ENCODE results near the gene C3. TPM values are rescaled to one million over a fixed set of nuclear protein-coding genes. Genes with fewer than 3 reads are reported as not detected.

C3 gene
- total and polyA plus RNA-seq, 10 donors = 5.8 to 182 (median 27.5) TPM

DNA sequence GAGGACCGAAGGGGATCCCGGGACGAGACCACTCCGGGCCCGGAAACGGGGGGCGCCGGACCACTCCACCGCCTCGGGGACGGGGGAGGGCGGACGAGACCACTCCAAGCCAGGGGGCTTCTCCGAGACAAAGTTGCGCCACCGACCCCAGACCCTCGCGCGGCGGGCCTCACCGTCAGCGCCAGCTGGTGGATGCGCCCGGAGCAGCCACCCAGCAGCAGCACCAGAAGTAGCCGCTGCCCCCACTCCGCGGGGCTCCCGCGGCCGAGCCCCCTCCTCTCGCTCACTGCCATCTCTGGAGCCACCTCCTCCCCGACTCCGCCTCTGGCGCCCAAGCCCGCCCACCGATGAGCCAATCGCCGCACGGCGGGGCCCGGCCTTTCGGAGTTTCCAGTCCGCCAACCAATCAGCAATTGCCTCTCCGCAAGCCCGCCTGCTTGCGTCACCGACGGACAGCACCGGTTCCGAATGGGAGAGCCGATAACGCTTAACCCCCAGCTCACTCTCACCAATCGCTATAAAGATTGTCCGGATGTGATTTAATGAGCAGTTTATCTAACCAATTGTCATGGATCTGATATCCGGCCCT, 16.9 kb upstream of the C3 start, which contains the start of gene GPR108:
TSS of gene GPR108 (minus strand) at position 297 of the 589 bp plus-strand sequence. CDS start at position 293, 4 bp downstream.
- TF ChIP-seq POLR2A (IDR thresholded peaks at IDR 0.05) (peak in 1 of 3 donors; percentile 7), POLR2AphosphoS5 (IDR thresholded peaks at IDR 0.05) (peak; percentile 60 to 89 (median 85))
- TF ChIP-seq, protein P1, sequence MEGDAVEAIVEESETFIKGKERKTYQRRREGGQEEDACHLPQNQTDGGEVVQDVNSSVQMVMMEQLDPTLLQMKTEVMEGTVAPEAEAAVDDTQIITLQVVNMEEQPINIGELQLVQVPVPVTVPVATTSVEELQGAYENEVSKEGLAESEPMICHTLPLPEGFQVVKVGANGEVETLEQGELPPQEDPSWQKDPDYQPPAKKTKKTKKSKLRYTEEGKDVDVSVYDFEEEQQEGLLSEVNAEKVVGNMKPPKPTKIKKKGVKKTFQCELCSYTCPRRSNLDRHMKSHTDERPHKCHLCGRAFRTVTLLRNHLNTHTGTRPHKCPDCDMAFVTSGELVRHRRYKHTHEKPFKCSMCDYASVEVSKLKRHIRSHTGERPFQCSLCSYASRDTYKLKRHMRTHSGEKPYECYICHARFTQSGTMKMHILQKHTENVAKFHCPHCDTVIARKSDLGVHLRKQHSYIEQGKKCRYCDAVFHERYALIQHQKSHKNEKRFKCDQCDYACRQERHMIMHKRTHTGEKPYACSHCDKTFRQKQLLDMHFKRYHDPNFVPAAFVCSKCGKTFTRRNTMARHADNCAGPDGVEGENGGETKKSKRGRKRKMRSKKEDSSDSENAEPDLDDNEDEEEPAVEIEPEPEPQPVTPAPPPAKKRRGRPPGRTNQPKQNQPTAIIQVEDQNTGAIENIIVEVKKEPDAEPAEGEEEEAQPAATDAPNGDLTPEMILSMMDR (IDR thresholded peaks at IDR 0.05 in 8 of 11, conservative IDR thresholded peaks at IDR 0.05 in 3 of 11) = peak in 1 of 11 experiments; percentile 34
- peak within 1 kb of the TSS; percentile 91 to 99 (median 98) for H3K27ac ChIP-seq
- H3K4me3 ChIP-seq = peak within 1 kb of the TSS; percentile 64 to 90 (median 84)
- DNase-seq = peak; percentile 100
- intact Hi-C loops (cut with DNase I; ENCODE audit: low total_unique reads) = loop anchor here (5.0 kb wide), 1 partner anchor 125 kb away; no protein-coding TSS in a partner anchor
- peaks cover 0 to 15% (median 0%) of the 10 kb centered on the region in 7 donors for H3K27me3 ChIP-seq (replicated peaks in 1 of 7)
- peaks cover 20 to 79% (median 63%) of the 10 kb centered on the region in 6 donors for H3K4me1 ChIP-seq
- peaks cover 0 to 34% (median 15%) of the 10 kb centered on the region in 6 donors for H3K36me3 ChIP-seq
- WGBS, 5 donors = 0 to 1% (median 1%) methylated on average over 21 to 55 of the region's 55 CpGs
- H3K9me3 ChIP-seq = no peaks in the 10 kb centered on the region

DNA sequence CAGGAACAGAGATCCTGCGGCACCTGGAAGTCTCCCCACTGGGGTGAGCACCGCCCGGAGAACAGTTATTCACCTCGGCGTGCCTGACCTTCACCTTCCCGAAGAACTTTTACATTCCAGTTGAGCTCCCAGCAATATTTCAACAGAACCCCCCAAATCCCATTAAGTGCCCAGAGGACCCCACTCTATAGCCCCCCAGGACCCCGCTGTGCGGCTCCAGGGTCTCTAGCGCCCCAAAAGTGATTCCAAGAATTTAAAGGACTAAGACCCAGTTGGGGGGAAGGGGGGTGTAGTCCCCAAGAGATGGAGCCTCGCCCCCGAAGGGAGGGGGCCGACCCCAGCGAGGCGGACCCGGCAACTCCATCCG, 16.4 kb upstream of the C3 start:
- DNase-seq = peak; percentile 77
- TF ChIP-seq, protein P1 (IDR thresholded peaks at IDR 0.05 in 8 of 11, conservative IDR thresholded peaks at IDR 0.05 in 3 of 11) = peak in 4 of 11 experiments; percentile 0 to 47 (median 24)
- no peak for TF ChIP-seq POLR2AphosphoS5 (IDR thresholded peaks at IDR 0.05)
- TF ChIP-seq POLR2A (IDR thresholded peaks at IDR 0.05) = no peak
- peak overlapping the region; percentile 64 to 90 (median 84) for H3K4me3 ChIP-seq
- peak overlapping the region; percentile 91 to 99 (median 98) for H3K27ac ChIP-seq
- WGBS, 5 donors = 0 to 1% (median 0%) methylated on average over 9 to 16 of the region's 16 CpGs
- intact Hi-C loops (cut with DNase I; ENCODE audit: low total_unique reads) = loop anchor here (5.0 kb wide), 1 partner anchor 125 kb away; no protein-coding TSS in a partner anchor
- H3K4me1 ChIP-seq = peaks cover 20 to 75% (median 62%) of the 10 kb centered on the region in 6 donors
- peaks cover 0 to 15% (median 0%) of the 10 kb centered on the region in 7 donors for H3K27me3 ChIP-seq (replicated peaks in 1 of 7)
- peaks cover 0 to 39% (median 20%) of the 10 kb centered on the region in 6 donors for H3K36me3 ChIP-seq
- H3K9me3 ChIP-seq = no peaks in the 10 kb centered on the region

DNA sequence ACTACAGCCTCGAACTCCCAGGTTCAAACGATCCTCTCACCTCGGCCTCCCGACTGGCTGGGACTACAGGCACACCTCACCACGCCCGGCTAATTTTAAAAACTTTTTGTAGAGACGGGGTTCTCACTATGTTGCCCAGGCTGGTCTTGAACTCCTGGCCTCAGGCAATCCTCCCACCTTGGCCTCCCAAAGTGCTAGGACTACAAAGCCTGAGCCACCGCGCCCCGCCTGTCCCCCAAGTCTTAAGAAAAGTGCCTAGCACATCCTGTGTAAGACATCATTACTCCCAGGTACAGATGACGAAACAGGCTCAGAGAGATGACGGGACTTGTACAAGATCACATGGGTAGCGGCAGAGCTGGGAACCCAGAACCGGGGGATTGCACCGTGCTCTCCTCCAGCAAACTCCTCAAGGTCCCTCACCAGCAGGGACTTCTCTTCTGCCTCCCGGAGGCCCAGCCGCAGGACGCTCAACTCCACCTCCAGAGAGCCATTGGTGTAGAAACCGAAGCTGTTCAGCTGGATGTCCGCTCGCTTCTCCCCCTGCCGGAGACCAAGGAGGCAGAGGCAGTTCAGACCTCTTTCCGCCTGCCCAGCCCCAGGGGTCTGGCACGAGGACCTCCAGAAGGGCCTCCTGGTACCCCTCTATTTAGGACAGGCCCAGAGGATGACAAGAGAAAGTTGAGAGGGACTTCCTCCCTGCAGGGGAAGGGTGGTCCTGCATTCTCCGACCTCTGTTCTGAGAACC, 15.9 kb upstream of the C3 start:
- peak; percentile 93 for DNase-seq
- H3K27me3 ChIP-seq (replicated peaks in 1 of 7) = peaks cover 0 to 15% (median 0%) of the 10 kb centered on the region in 7 donors
- no peaks in the 10 kb centered on the region for H3K9me3 ChIP-seq
- 21 to 28% (median 24%) methylated on average over 21 to 25 of the region's 25 CpGs for WGBS, 5 donors
- intact Hi-C loops (cut with DNase I; ENCODE audit: low total_unique reads) = loop anchor here (5.0 kb wide), 1 partner anchor 126 kb away; no protein-coding TSS in a partner anchor
- H3K4me1 ChIP-seq = peaks cover 20 to 70% (median 56%) of the 10 kb centered on the region in 6 donors
- peak overlapping the region; percentile 91 to 99 (median 98) for H3K27ac ChIP-seq
- peaks cover 0 to 45% (median 23%) of the 10 kb centered on the region in 6 donors for H3K36me3 ChIP-seq
- peak overlapping the region; percentile 64 to 90 (median 84) for H3K4me3 ChIP-seq
- TF ChIP-seq, protein P1 (IDR thresholded peaks at IDR 0.05 in 8 of 11, conservative IDR thresholded peaks at IDR 0.05 in 3 of 11) = peak; percentile 44 to 81 (median 71)
- TF ChIP-seq POLR2A (IDR thresholded peaks at IDR 0.05) (no peak), POLR2AphosphoS5 (IDR thresholded peaks at IDR 0.05) (peak; percentile 56 to 63 (median 62))

Data from spleen (tissue), 11 donors.